ENCODE measurements around the gene SNX10. TPM values are rescaled to one million over a fixed set of nuclear protein-coding genes. Genes with fewer than 3 reads are reported as not detected.
A peak's percentile ranks its signal among the peaks of the same experiment; 100 is the strongest.

The SNX10 gene
- total RNA-seq, 1 experiment from 2014 or later: 9.4 TPM

DNA sequence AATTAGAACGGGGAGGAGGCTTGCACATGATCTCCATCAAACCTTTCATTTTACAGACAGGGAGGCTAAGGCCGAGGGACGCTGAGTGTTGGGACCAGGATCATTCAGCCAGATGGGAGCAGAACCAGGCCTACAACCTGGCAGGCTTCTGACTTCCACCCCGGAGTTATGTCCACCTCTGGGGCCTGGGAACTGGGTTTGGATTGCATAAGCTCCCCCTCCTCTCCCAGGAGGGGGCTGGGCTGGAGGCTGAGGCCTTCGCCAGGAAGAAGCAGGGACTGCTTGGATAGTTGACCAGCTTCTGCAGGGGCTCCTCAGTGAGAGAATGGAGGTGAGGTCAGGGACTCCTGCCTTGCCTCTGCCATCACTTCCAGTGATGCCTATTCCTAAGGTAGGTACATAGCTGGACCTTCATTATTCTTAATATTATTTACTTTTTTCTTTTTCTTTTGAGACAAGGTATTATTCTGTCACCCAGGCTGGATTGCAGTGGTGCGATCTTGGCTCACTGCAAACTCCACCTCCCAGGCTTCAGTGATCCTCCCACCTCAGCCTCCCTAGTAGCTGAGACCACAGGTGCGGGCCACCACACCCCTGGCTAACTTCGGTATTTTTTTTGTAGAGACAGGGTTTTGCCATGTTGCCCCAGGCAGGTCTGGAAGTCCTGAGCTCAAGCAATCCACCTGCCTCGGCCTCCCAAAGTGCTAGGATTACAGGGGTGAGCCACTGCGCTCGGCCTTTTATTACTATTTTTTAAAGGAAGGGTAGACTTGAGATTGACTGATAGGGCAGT, 1.3 kb downstream of the SNX10 start:
- H2AK5ac ChIP-seq (ENCODE audit: insufficient read length, low read length): no peak overlapping the region
- H4K91ac ChIP-seq (ENCODE audit: insufficient read length, low read depth, low read length): no peak overlapping the region
- WGBS (ENCODE audit: extremely low coverage, insufficient read length, low lambda C conversion rate): no CpG with 5 or more reads among the region's 11 CpGs
- no peak overlapping the region for H3K23ac ChIP-seq (ENCODE audit: insufficient read length, low read depth, low read length)
- H3K79me2 ChIP-seq (ENCODE audit: insufficient read depth, low read length): no peaks in the 10 kb centered on the region
- no peaks in the 10 kb centered on the region for H3K9me3 Mint-ChIP-seq
- H3K4me1 ChIP-seq (ENCODE audit: insufficient read depth, low read length): no peaks in the 10 kb centered on the region; the same call in 1 of the 2 replicates
- no peaks in the 10 kb centered on the region for H3K79me1 ChIP-seq (ENCODE audit: insufficient read depth, low read depth, low read length, poor library complexity, severe bottlenecking)
- peak overlapping the region; percentile 50 for H3K4me2 ChIP-seq (ENCODE audit: insufficient read depth, insufficient read length, low read length)
- H4K20me1 ChIP-seq (ENCODE audit: control insufficient read depth, insufficient read depth, insufficient read length): no peaks in the 10 kb centered on the region
- peaks cover 9 to 13% of the 10 kb centered on the region in 2 experiments for H3K4me1 Mint-ChIP-seq
- H2BK20ac ChIP-seq (ENCODE audit: low read depth, low read length, poor library complexity, severe bottlenecking): no peak overlapping the region
- H3K4ac ChIP-seq (ENCODE audit: low read depth, low read length): no peak overlapping the region
- no peak overlapping the region for H3K27ac ChIP-seq (ENCODE audit: insufficient read length, low read depth, low read length)
- H4K8ac ChIP-seq (replicated peaks; ENCODE audit: insufficient read length, low read depth, low read length): no peak overlapping the region
- H3K27me3 Mint-ChIP-seq (ENCODE audit: low read depth): peaks cover 2% of the 10 kb centered on the region; the same call in 1 of the 2 replicates
- H3K9me3 ChIP-seq (ENCODE audit: control insufficient read depth, low read depth, low read length): no peaks in the 10 kb centered on the region
- no peak overlapping the region for H3K18ac ChIP-seq (ENCODE audit: insufficient read length, low read depth, low read length)
- no peaks in the 10 kb centered on the region for H3K27me3 ChIP-seq (ENCODE audit: insufficient read depth, low read length)
- TF ChIP-seq, protein P1, sequence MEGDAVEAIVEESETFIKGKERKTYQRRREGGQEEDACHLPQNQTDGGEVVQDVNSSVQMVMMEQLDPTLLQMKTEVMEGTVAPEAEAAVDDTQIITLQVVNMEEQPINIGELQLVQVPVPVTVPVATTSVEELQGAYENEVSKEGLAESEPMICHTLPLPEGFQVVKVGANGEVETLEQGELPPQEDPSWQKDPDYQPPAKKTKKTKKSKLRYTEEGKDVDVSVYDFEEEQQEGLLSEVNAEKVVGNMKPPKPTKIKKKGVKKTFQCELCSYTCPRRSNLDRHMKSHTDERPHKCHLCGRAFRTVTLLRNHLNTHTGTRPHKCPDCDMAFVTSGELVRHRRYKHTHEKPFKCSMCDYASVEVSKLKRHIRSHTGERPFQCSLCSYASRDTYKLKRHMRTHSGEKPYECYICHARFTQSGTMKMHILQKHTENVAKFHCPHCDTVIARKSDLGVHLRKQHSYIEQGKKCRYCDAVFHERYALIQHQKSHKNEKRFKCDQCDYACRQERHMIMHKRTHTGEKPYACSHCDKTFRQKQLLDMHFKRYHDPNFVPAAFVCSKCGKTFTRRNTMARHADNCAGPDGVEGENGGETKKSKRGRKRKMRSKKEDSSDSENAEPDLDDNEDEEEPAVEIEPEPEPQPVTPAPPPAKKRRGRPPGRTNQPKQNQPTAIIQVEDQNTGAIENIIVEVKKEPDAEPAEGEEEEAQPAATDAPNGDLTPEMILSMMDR (conservative IDR thresholded peaks at IDR 0.05): no peak
- no peak overlapping the region for H3K14ac ChIP-seq (ENCODE audit: insufficient read depth, low read length)
- H2AFZ ChIP-seq (ENCODE audit: low read length): no peak overlapping the region
- H3K23me2 ChIP-seq (ENCODE audit: insufficient read length, low read depth, low read length, poor library complexity, severe bottlenecking): peaks cover 7% of the 10 kb centered on the region
- no peaks in the 10 kb centered on the region; a peak in 1 of 7 replicates for H3K36me3 Mint-ChIP-seq (ENCODE audit: insufficient read depth in 1 of 3, low read depth in 3 of 3)
- H3K27ac Mint-ChIP-seq: no peak overlapping the region
- H3K9ac ChIP-seq (ENCODE audit: extremely low read depth, insufficient read length, low read length): no peak overlapping the region
- no peak overlapping the region for H2BK120ac ChIP-seq (ENCODE audit: low read depth, low read length, poor library complexity, severe bottlenecking)
- H4K5ac ChIP-seq (ENCODE audit: insufficient read length, low read depth, low read length): no peak overlapping the region
- H2BK5ac ChIP-seq (ENCODE audit: insufficient read length, low read length): no peak overlapping the region
- no peak overlapping the region for H2BK12ac ChIP-seq (ENCODE audit: insufficient read length, low read depth, low read length)
- peak; percentile 52 for DNase-seq
- no peak overlapping the region for H3K56ac ChIP-seq (ENCODE audit: insufficient read length, low read depth, low read length)
- no peak overlapping the region for H2BK15ac ChIP-seq (ENCODE audit: low read depth, low read length)
- H3K4me3 Mint-ChIP-seq: peak overlapping the region; percentile 78 to 91
- H3T11ph ChIP-seq (ENCODE audit: low read length): no peak overlapping the region

Data from H9 (cell line).